GM11168 (cell line): ENCODE results near the gene CHRNA9.

Experiments used
- in situ Hi-C: fragments of 300-500 bp; cut with MboI; formaldehyde crosslinking; loops from one replicate; pipeline ENCODE4 v1.12.0; 2022; ENCODE audit warnings: low sequenced_read_pairs; ENCODE audit not compliant: unreplicated experiment

The CHRNA9 gene

GRCh38 chr4:40308528-40309122 is 26.5 kb upstream of the CHRNA9 start:
- in situ Hi-C loops = no loop called here

GRCh38 chr4:40309250-40309774 is 25.8 kb upstream of the CHRNA9 start:
- in situ Hi-C loops = no loop called here

- in situ Hi-C loops = no loop called here
Observed at GRCh38 chr4:40310225-40310624, 24.9 kb upstream of the CHRNA9 start.

- in situ Hi-C loops = no loop called here
Observed at GRCh38 chr4:40311811-40312346, 23.3 kb upstream of the CHRNA9 start.

- in situ Hi-C loops = loop anchor here (5.0 kb wide), 2 partner anchors 168 to 253 kb away; no protein-coding TSS in a partner anchor
Observed at GRCh38 chr4:40314951-40315350, 20.2 kb upstream of the CHRNA9 start.

GRCh38 chr4:40316333-40316781 is 18.8 kb upstream of the CHRNA9 start:
- in situ Hi-C loops = loop anchor here (5.0 kb wide), 2 partner anchors 169 to 254 kb away; no protein-coding TSS in a partner anchor

- in situ Hi-C loops = loop anchor here (5.0 kb wide), 2 partner anchors 170 to 255 kb away; no protein-coding TSS in a partner anchor
Observed at GRCh38 chr4:40316782-40317635, 18.1 kb upstream of the CHRNA9 start.

- in situ Hi-C loops = loop anchor here (5.0 kb wide), 2 partner anchors 171 to 256 kb away; no protein-coding TSS in a partner anchor
Observed at GRCh38 chr4:40317916-40318658, 17.0 kb upstream of the CHRNA9 start.

- in situ Hi-C loops = no loop called here
Observed at GRCh38 chr4:40321574-40322275, 13.4 kb upstream of the CHRNA9 start.

- in situ Hi-C loops = no loop called here
Observed at GRCh38 chr4:40322811-40323210, 12.3 kb upstream of the CHRNA9 start.

- in situ Hi-C loops = no loop called here
Observed at GRCh38 chr4:40323866-40324265, 11.3 kb upstream of the CHRNA9 start.

GRCh38 chr4:40325406-40326019 is 9.6 kb upstream of the CHRNA9 start:
- in situ Hi-C loops = no loop called here

GRCh38 chr4:40327340-40327739 is 7.8 kb upstream of the CHRNA9 start:
- in situ Hi-C loops = no loop called here

GRCh38 chr4:40328383-40328782 is 6.8 kb upstream of the CHRNA9 start:
- in situ Hi-C loops = no loop called here

GRCh38 chr4:40329805-40330204 is 5.3 kb upstream of the CHRNA9 start:
- in situ Hi-C loops = no loop called here

- in situ Hi-C loops = no loop called here
Observed at GRCh38 chr4:40330536-40330935, 4.6 kb upstream of the CHRNA9 start.

GRCh38 chr4:40331101-40331745 is 3.9 kb upstream of the CHRNA9 start:
- in situ Hi-C loops = no loop called here

GRCh38 chr4:40331961-40332360 is 3.2 kb upstream of the CHRNA9 start:
- in situ Hi-C loops = no loop called here

GRCh38 chr4:40333921-40334352 is 1.2 kb upstream of the CHRNA9 start:
- in situ Hi-C loops = no loop called here
